HepG2 (cell line): ENCODE results near the gene SLC16A1. TPM values are rescaled to one million over a fixed set of nuclear protein-coding genes. Genes with fewer than 3 reads are reported as not detected.

Experiments
- DMAP1 ChIP-seq: IDR thresholded peaks from 2 replicates; pipeline ENCODE4 v1.6.1; 2016
- FUBP1 ChIP-seq: sonication (generic); formaldehyde crosslinking; IDR thresholded peaks from 2 replicates; pipeline ENCODE4 v1.5.1; 2020; ENCODE audit warnings: missing genetic modification reagents, mild to moderate bottlenecking, borderline replicate concordance
- HOXA3 ChIP-seq: sonication (generic); formaldehyde crosslinking; IDR thresholded peaks from 2 replicates; pipeline ENCODE4 v1.5.0; 2020; ENCODE audit warnings: missing genetic modification reagents
- KDM5A ChIP-seq: fragments of 200-600 bp; sonication (generic); IDR thresholded peaks from 2 replicates; pipeline ENCODE4 v1.7.0; 2018; ENCODE audit warnings: antibody characterized with exemption, mild to moderate bottlenecking, low read length, borderline replicate concordance
- NFYB ChIP-seq: sonication (generic); formaldehyde crosslinking; IDR thresholded peaks from 2 replicates; pipeline ENCODE4 v1.4.0; 2020; ENCODE audit warnings: missing genetic modification reagents
- ZNF282 ChIP-seq: fragments of 450-650 bp; IDR thresholded peaks from 2 replicates; pipeline ENCODE4 v1.6.1; 2018; ENCODE audit not compliant: partially characterized antibody
- ZNF724P ChIP-seq: sonication (generic); formaldehyde crosslinking; IDR thresholded peaks from 2 replicates; pipeline ENCODE4 v1.8.0; 2022; ENCODE audit warnings: missing genetic modification reagents, borderline replicate concordance
- ZNF781 ChIP-seq: sonication (generic); formaldehyde crosslinking; IDR thresholded peaks from 2 replicates; pipeline ENCODE4 v1.5.1; 2020; ENCODE audit warnings: borderline replicate concordance, mild to moderate bottlenecking, missing genetic modification reagents; ENCODE audit errors: not compliant biosample characterization
- polyA plus RNA-seq, 8 experiments: library from polyadenylated mRNA; depleted of rRNA in 3 of 8; stranded (reverse) in 7 of 8; unstranded in 1 of 8; fragments of >200 nt; fragmentation: Illumina TruSeq in 4 of 8; extraction: Trizol in 4 of 8; gene quantifications; 2 replicates each; pipeline versions ENCODE4 v1.2.1 to v1.2.3, GENCODE V29; 2011 to 2016; ENCODE audit warnings: low read depth in 4 of 8, missing spikeins in 1 of 8, mixed read lengths in 1 of 8; ENCODE audit not compliant: insufficient read depth in 1 of 8
- total RNA-seq, 5 experiments: library from RNA; depleted of rRNA; stranded (reverse); fragments of >200 nt; fragmentation: Illumina TruSeq; extraction: Trizol; gene quantifications; 2 replicates each; pipeline ENCODE4 v1.2.3, GENCODE V29; 2016; ENCODE audit warnings: low read depth in 1 of 5
- TF ChIP-seq, protein P1 (sequence below): sonication (generic); formaldehyde crosslinking; IDR thresholded peaks from one replicate; pipeline ENCODE4 v1.5.1; 2020; ENCODE audit warnings: mild to moderate bottlenecking, missing genetic modification reagents; ENCODE audit errors: not compliant biosample characterization
- TF ChIP-seq, protein P2 (sequence below): sonication (generic); formaldehyde crosslinking; IDR thresholded peaks from 2 replicates; pipeline ENCODE4 v1.4.0; 2020; ENCODE audit warnings: low read depth, missing genetic modification reagents
- TF ChIP-seq, protein P3 (sequence below): sonication (generic); formaldehyde crosslinking; IDR thresholded peaks from 2 replicates; pipeline ENCODE4; 2020; ENCODE audit warnings: missing genetic modification reagents, mild to moderate bottlenecking, borderline replicate concordance

The SLC16A1 gene
- total and polyA plus RNA-seq, 2 of the 13 experiments (the other 11 are each of a cell fraction or from before 2014, with no cell fraction given) = 106 to 142 TPM

DNA sequence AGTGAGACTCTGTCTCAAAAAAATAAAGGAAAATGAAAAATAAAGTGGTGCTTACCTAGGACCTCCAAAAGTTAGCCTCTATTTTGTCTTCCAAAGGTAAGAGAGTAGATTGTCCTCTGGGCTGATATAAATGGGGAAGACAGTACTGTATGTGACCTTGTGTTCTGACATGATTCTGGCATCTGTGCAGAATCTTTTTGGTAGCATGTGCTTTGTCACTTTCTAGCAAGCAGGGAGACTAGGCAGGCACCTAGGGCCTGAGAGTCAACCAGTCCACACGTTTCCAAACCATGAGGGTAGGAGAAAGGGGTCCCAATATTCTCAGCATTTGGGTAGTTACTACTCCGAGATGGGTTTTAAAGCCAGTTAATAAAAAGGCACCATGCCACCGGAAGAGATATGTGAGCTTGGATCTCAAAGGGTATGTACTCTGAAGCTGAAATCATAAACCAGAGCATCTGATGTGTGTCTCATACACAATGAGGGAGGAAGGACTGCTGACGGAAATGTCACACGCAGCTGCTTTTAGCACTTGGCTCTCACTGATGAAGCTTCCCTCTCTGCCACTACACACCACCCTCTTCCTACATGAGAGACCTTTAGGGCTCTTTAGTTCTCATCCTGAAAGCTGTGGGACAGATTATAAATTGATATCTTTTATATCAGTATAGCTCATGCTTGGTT lies 27.0 kb upstream of the SLC16A1 start (continued):
- TF ChIP-seq, protein P1, sequence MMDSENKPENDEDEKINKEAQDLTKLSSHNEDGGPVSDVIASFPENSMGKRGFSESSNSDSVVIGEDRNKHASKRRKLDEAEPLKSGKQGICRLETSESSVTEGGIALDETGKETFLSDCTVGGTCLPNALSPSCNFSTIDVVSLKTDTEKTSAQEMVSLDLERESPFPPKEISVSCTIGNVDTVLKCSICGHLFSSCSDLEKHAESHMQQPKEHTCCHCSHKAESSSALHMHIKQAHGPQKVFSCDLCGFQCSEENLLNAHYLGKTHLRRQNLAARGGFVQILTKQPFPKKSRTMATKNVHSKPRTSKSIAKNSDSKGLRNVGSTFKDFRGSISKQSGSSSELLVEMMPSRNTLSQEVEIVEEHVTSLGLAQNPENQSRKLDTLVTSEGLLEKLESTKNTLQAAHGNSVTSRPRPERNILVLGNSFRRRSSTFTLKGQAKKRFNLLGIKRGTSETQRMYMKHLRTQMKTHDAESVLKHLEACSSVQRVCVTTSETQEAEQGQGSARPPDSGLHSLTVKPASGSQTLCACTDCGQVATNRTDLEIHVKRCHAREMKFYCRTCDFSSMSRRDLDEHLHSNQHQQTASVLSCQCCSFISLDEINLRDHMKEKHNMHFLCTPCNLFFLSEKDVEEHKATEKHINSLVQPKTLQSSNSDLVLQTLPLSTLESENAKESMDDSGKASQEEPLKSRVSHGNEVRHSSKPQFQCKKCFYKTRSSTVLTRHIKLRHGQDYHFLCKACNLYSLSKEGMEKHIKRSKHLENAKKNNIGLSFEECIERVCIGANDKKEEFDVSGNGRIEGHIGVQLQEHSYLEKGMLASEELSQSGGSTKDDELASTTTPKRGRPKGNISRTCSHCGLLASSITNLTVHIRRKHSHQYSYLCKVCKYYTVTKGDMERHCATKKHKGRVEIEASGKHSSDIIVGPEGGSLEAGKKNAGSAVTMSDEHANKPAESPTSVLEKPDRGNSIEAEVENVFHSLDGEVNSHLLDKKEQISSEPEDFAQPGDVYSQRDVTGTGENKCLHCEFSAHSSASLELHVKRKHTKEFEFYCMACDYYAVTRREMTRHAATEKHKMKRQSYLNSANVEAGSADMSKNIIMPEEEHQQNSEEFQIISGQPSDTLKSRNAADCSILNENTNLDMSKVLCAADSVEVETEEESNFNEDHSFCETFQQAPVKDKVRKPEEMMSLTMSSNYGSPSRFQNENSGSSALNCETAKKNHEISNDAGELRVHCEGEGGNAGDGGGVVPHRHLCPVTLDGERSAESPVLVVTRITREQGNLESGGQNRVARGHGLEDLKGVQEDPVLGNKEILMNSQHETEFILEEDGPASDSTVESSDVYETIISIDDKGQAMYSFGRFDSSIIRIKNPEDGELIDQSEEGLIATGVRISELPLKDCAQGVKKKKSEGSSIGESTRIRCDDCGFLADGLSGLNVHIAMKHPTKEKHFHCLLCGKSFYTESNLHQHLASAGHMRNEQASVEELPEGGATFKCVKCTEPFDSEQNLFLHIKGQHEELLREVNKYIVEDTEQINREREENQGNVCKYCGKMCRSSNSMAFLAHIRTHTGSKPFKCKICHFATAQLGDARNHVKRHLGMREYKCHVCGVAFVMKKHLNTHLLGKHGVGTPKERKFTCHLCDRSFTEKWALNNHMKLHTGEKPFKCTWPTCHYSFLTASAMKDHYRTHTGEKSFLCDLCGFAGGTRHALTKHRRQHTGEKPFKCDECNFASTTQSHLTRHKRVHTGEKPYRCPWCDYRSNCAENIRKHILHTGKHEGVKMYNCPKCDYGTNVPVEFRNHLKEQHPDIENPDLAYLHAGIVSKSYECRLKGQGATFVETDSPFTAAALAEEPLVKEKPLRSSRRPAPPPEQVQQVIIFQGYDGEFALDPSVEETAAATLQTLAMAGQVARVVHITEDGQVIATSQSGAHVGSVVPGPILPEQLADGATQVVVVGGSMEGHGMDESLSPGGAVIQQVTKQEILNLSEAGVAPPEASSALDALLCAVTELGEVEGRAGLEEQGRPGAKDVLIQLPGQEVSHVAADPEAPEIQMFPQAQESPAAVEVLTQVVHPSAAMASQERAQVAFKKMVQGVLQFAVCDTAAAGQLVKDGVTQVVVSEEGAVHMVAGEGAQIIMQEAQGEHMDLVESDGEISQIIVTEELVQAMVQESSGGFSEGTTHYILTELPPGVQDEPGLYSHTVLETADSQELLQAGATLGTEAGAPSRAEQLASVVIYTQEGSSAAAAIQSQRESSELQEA (CRISPR knock-in tag) = no peak
- TF ChIP-seq ZNF724P (CRISPR knock-in tag) (no peak), KDM5A (no peak), HOXA3 (CRISPR knock-in tag) (no peak), ZNF781 (no peak), FUBP1 (CRISPR knock-in tag) (no peak), DMAP1 (CRISPR knock-in tag) (no peak), NFYB (CRISPR knock-in tag) (no peak), ZNF282 (no peak)
- TF ChIP-seq, protein P2, sequence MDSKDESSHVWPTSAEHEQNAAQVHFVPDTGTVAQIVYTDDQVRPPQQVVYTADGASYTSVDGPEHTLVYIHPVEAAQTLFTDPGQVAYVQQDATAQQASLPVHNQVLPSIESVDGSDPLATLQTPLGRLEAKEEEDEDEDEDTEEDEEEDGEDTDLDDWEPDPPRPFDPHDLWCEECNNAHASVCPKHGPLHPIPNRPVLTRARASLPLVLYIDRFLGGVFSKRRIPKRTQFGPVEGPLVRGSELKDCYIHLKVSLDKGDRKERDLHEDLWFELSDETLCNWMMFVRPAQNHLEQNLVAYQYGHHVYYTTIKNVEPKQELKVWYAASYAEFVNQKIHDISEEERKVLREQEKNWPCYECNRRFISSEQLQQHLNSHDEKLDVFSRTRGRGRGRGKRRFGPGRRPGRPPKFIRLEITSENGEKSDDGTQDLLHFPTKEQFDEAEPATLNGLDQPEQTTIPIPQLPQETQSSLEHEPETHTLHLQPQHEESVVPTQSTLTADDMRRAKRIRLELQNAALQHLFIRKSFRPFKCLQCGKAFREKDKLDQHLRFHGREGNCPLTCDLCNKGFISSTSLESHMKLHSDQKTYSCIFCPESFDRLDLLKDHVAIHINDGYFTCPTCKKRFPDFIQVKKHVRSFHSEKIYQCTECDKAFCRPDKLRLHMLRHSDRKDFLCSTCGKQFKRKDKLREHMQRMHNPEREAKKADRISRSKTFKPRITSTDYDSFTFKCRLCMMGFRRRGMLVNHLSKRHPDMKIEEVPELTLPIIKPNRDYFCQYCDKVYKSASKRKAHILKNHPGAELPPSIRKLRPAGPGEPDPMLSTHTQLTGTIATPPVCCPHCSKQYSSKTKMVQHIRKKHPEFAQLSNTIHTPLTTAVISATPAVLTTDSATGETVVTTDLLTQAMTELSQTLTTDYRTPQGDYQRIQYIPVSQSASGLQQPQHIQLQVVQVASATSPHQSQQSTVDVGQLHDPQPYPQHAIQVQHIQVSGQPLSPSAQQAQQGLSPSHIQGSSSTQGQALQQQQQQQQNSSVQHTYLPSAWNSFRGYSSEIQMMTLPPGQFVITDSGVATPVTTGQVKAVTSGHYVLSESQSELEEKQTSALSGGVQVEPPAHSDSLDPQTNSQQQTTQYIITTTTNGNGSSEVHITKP = no peak
- TF ChIP-seq, protein P3, sequence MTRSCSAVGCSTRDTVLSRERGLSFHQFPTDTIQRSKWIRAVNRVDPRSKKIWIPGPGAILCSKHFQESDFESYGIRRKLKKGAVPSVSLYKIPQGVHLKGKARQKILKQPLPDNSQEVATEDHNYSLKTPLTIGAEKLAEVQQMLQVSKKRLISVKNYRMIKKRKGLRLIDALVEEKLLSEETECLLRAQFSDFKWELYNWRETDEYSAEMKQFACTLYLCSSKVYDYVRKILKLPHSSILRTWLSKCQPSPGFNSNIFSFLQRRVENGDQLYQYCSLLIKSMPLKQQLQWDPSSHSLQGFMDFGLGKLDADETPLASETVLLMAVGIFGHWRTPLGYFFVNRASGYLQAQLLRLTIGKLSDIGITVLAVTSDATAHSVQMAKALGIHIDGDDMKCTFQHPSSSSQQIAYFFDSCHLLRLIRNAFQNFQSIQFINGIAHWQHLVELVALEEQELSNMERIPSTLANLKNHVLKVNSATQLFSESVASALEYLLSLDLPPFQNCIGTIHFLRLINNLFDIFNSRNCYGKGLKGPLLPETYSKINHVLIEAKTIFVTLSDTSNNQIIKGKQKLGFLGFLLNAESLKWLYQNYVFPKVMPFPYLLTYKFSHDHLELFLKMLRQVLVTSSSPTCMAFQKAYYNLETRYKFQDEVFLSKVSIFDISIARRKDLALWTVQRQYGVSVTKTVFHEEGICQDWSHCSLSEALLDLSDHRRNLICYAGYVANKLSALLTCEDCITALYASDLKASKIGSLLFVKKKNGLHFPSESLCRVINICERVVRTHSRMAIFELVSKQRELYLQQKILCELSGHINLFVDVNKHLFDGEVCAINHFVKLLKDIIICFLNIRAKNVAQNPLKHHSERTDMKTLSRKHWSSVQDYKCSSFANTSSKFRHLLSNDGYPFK (CRISPR knock-in tag) = no peak
